WTC11 (cell line): Measurements from ENCODE around the gene MGRN1.

Experiments used
- CTCF ChIP-seq: fragments of 200-600 bp; IDR thresholded peaks from 2 replicates; pipeline ENCODE4 v1.8.0; 2022; ENCODE audit warnings: antibody characterized with exemption
- ETV6 ChIP-seq: sonication (generic); formaldehyde crosslinking; IDR thresholded peaks from 2 replicates; pipeline ENCODE4 v1.8.1; 2022; ENCODE audit warnings: mild to moderate bottlenecking, missing genetic modification reagents
- IRF2 ChIP-seq: sonication (generic); formaldehyde crosslinking; IDR thresholded peaks from 2 replicates; pipeline ENCODE4 v1.8.0; 2022; ENCODE audit warnings: low read depth, missing genetic modification reagents, borderline replicate concordance
- MAX ChIP-seq: sonication (generic); formaldehyde crosslinking; IDR thresholded peaks from 2 replicates; pipeline ENCODE4 v1.8.0; 2022; ENCODE audit warnings: mild to moderate bottlenecking, missing genetic modification reagents
- NR1H2 ChIP-seq: sonication (generic); formaldehyde crosslinking; IDR thresholded peaks from 2 replicates; pipeline ENCODE4 v1.9.0; 2021; ENCODE audit warnings: mild to moderate bottlenecking, moderate library complexity, missing genetic modification reagents
- NR3C1 ChIP-seq: sonication (generic); formaldehyde crosslinking; conservative IDR thresholded peaks from 2 replicates; pipeline ENCODE4 v1.8.1; 2023; ENCODE audit warnings: low read depth, mild to moderate bottlenecking, missing genetic modification reagents
- TEAD4 ChIP-seq: sonication (generic); formaldehyde crosslinking; IDR thresholded peaks from 2 replicates; pipeline ENCODE4 v1.8.0; 2022; ENCODE audit warnings: mild to moderate bottlenecking, missing genetic modification reagents
- ZNF121 ChIP-seq: sonication (generic); formaldehyde crosslinking; IDR thresholded peaks from 2 replicates; pipeline ENCODE4 v1.8.0; 2023; ENCODE audit warnings: missing genetic modification reagents
- ZNF281 ChIP-seq: sonication (generic); formaldehyde crosslinking; IDR thresholded peaks from 2 replicates; pipeline ENCODE4 v1.8.0; 2023; ENCODE audit warnings: mild to moderate bottlenecking, missing genetic modification reagents
- ZNF423 ChIP-seq: fragments of 250-450 bp; sonication (Bioruptor Pico); IDR thresholded peaks from 2 replicates; pipeline ENCODE4 v2.1.2; 2022; ENCODE audit warnings: mild to moderate bottlenecking, moderate library complexity
- ZNF512 ChIP-seq: sonication (generic); formaldehyde crosslinking; IDR thresholded peaks from 2 replicates; pipeline ENCODE4 v1.8.1; 2022; ENCODE audit warnings: missing genetic modification reagents, borderline replicate concordance

- TF ChIP-seq NR3C1 (no peak), ZNF423 (no peak), NR1H2 (CRISPR knock-in tag) (no peak), MAX (CRISPR knock-in tag) (no peak), CTCF (no peak), IRF2 (CRISPR knock-in tag) (no peak), ZNF512 (CRISPR knock-in tag) (no peak), TEAD4 (CRISPR knock-in tag) (no peak), ZNF121 (CRISPR knock-in tag) (no peak), ETV6 (CRISPR knock-in tag) (no peak), ZNF281 (CRISPR knock-in tag) (no peak)
Observed at GRCh38 chr16:4652561-4652960, 27.9 kb downstream of the MGRN1 start.
